ENCODE data around the gene PHKG2.
A peak's percentile ranks its signal among the peaks of the same experiment; 100 is the strongest.
"Not testable (repeated sequence)": the region's sequence is repeated elsewhere in the genome, so short reads cannot be mapped to it uniquely, and the experiment has no call there.

The PHKG2 gene

GRCh38 chr16:30747799-30748633 lies at the start of gene PHKG2:
Gene PHKG2 (plus strand): TSS chr16:30748425. CDS start chr16:30748821, 396 bp downstream.
- peak; percentile 92 for DNase-seq

- peak; percentile 86 for DNase-seq
These were observed 49.2 kb upstream of the PHKG2 start, which contains the start of gene SRCAP for GRCh38 chr16:30698816-30699614. Gene SRCAP (plus strand): TSS chr16:30699171. CDS start chr16:30700825, 1,654 bp downstream.

GRCh38 chr16:30699615-30700099 lies 48.6 kb upstream of the PHKG2 start:
- DNase-seq, result no peak

- no peak for DNase-seq
These were observed 47.7 kb upstream of the PHKG2 start for GRCh38 chr16:30700491-30700890.

GRCh38 chr16:30700971-30701370 lies 47.3 kb upstream of the PHKG2 start:
- no peak for DNase-seq

GRCh38 chr16:30703071-30703470 lies 45.2 kb upstream of the PHKG2 start:
- DNase-seq, result not testable (repeated sequence)

GRCh38 chr16:30703971-30704370 lies 44.3 kb upstream of the PHKG2 start:
- no peak for DNase-seq

- no peak for DNase-seq
These were observed 42.2 kb upstream of the PHKG2 start for GRCh38 chr16:30706046-30706445.

- no peak for DNase-seq
These were observed 37.3 kb upstream of the PHKG2 start for GRCh38 chr16:30710971-30711370.

GRCh38 chr16:30711712-30712111 lies 36.5 kb upstream of the PHKG2 start:
- DNase-seq, result no peak

GRCh38 chr16:30715750-30716445 lies 32.3 kb upstream of the PHKG2 start:
- DNase-seq, result peak; percentile 44

GRCh38 chr16:30720086-30720485 lies 28.1 kb upstream of the PHKG2 start:
- no peak for DNase-seq

- DNase-seq, result no peak
These were observed 27.5 kb upstream of the PHKG2 start for GRCh38 chr16:30720694-30721093.

- DNase-seq, result no peak
These were observed 27.1 kb upstream of the PHKG2 start for GRCh38 chr16:30721167-30721566.

- no peak for DNase-seq
These were observed 26.6 kb upstream of the PHKG2 start for GRCh38 chr16:30721606-30722005.

- no peak for DNase-seq
These were observed 25.8 kb upstream of the PHKG2 start for GRCh38 chr16:30722443-30722842.

GRCh38 chr16:30722916-30723315 lies 25.3 kb upstream of the PHKG2 start:
- DNase-seq, result no peak

- no peak for DNase-seq
These were observed 24.4 kb upstream of the PHKG2 start for GRCh38 chr16:30723725-30724355.

- no peak for DNase-seq
These were observed 23.4 kb upstream of the PHKG2 start for GRCh38 chr16:30724641-30725417.

- no peak for DNase-seq
These were observed 22.8 kb upstream of the PHKG2 start for GRCh38 chr16:30725418-30725792.

- DNase-seq, result no peak
These were observed 19.9 kb upstream of the PHKG2 start for GRCh38 chr16:30728321-30728720.
